HUES6 (cell line): ENCODE data around the gene TMF1.

Experiments used
- H3K27ac ChIP-seq: 2 replicates; pipeline ENCODE4 v1.7.0; 2013; ENCODE audit warnings: low read depth, mild to moderate bottlenecking, low read length, inconsistent platforms
- H3K27me3 ChIP-seq: 2 replicates; pipeline ENCODE4 v1.6.1; 2013; ENCODE audit warnings: low read length; ENCODE audit not compliant: control insufficient read depth, insufficient read depth
- H3K36me3 ChIP-seq: 2 replicates; pipeline ENCODE4 v1.6.1; 2013; ENCODE audit warnings: low read length; ENCODE audit not compliant: control insufficient read depth, insufficient read depth
- H3K4me1 ChIP-seq: 2 replicates; pipeline ENCODE4 v1.6.1; 2013; ENCODE audit warnings: low read length; ENCODE audit not compliant: control insufficient read depth, insufficient read depth
- H3K4me3 ChIP-seq: 2 replicates; pipeline ENCODE4 v1.5.1; 2013; ENCODE audit warnings: low read depth, low read length
- H3K9ac ChIP-seq: one replicate; pipeline ENCODE4 v1.6.1; 2013; ENCODE audit warnings: mild to moderate bottlenecking, low read length
- H3K9me3 ChIP-seq: 2 replicates; pipeline ENCODE4 v1.6.1; 2013; ENCODE audit warnings: low read depth, low read length; ENCODE audit not compliant: control insufficient read depth, insufficient read depth

TMF1 gene

GRCh38 chr3:69051756-69052471, at the start of gene TMF1:
Gene TMF1, minus strand, starts transcription at chr3:69052333. Its CDS starts 247 bp downstream, at chr3:69052086.
- H3K9me3 ChIP-seq = no peaks in the 10 kb centered on the region
- H3K4me3 ChIP-seq = peak within 1 kb of the TSS; percentile 87
- H3K4me1 ChIP-seq = peaks cover 6% of the 10 kb centered on the region; the same call in 1 of the 2 replicates
- peak within 1 kb of the TSS; percentile 55 for H3K27ac ChIP-seq
- no peaks in the 10 kb centered on the region for H3K27me3 ChIP-seq
- H3K36me3 ChIP-seq = peaks cover 41% of the 10 kb centered on the region
- peak within 1 kb of the TSS; percentile 88 for H3K9ac ChIP-seq

DNA sequence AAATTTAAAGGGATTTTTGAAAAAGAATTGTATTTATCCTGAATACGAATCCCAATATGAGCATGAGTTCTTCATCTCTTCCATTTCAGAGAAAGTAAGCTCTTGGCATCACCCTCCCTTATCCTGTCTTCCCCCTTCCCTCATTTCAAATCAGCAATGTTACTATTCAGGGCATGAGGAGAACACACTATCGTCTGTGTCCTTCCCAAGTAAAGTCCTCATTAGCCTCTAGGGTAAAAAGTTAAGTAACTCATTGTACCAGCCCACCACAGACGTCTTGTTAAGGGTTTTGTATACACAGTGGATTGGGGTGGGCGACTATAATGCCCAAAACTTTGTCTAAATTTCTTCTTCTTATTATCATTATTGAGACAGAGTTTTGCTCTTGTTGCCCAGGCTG, 47.4 kb upstream of the TMF1 start:
- H3K36me3 ChIP-seq = peaks cover 13% of the 10 kb centered on the region
- no peak overlapping the region for H3K27ac ChIP-seq
- no peak overlapping the region for H3K9ac ChIP-seq
- H3K4me3 ChIP-seq = no peak overlapping the region
- no peaks in the 10 kb centered on the region for H3K9me3 ChIP-seq
- no peaks in the 10 kb centered on the region for H3K27me3 ChIP-seq
- peaks cover 6% of the 10 kb centered on the region for H3K4me1 ChIP-seq

GRCh38 chr3:69097407-69098086, 45.4 kb upstream of the TMF1 start:
- Histone ChIP-seq H3K9ac (no peak overlapping the region), H3K4me3 (no peak overlapping the region), H3K27ac (no peak overlapping the region), H3K4me1 (peaks cover 15% of the 10 kb centered on the region), H3K27me3 (no peaks in the 10 kb centered on the region), H3K9me3 (no peaks in the 10 kb centered on the region), H3K36me3 (peaks cover 3% of the 10 kb centered on the region; the same call in 1 of the 2 replicates)

DNA sequence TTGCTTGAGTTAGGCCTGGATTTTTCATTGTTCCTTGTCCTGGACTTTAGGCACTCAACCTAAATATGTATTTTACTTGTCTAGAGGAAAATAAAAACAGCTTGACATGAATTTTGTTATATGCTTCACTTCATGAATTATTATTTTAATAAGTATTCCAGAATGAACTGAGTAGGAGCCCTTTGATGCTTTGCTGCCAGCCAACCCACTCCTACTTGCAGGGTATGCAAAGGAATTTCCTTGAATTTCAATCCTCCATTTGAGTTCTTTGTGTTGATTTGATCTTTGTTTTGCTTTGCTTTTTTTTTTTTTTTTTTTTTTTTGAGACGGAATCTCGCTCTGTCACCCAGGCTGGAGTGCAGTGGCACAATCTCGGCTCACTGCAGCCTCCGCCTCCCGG, 44.2 kb upstream of the TMF1 start:
- no peak overlapping the region for H3K9ac ChIP-seq
- H3K9me3 ChIP-seq = no peaks in the 10 kb centered on the region
- H3K4me3 ChIP-seq = no peak overlapping the region
- H3K27me3 ChIP-seq = no peaks in the 10 kb centered on the region
- H3K36me3 ChIP-seq = no peaks in the 10 kb centered on the region
- H3K4me1 ChIP-seq = peaks cover 23% of the 10 kb centered on the region
- no peak overlapping the region for H3K27ac ChIP-seq

- Histone ChIP-seq H3K9ac (no peak overlapping the region), H3K27me3 (no peaks in the 10 kb centered on the region), H3K9me3 (no peaks in the 10 kb centered on the region), H3K27ac (no peak overlapping the region), H3K4me1 (peaks cover 23% of the 10 kb centered on the region), H3K4me3 (no peak overlapping the region), H3K36me3 (no peaks in the 10 kb centered on the region)
Observed at GRCh38 chr3:69095636-69096035, 43.5 kb upstream of the TMF1 start.

- no peaks in the 10 kb centered on the region for H3K27me3 ChIP-seq
- no peak overlapping the region for H3K9ac ChIP-seq
- no peak overlapping the region for H3K27ac ChIP-seq
- peaks cover 27% of the 10 kb centered on the region for H3K4me1 ChIP-seq
- H3K9me3 ChIP-seq = no peaks in the 10 kb centered on the region
- H3K4me3 ChIP-seq = no peak overlapping the region
- no peaks in the 10 kb centered on the region for H3K36me3 ChIP-seq
Observed at GRCh38 chr3:69094467-69095205, 42.5 kb upstream of the TMF1 start.

DNA sequence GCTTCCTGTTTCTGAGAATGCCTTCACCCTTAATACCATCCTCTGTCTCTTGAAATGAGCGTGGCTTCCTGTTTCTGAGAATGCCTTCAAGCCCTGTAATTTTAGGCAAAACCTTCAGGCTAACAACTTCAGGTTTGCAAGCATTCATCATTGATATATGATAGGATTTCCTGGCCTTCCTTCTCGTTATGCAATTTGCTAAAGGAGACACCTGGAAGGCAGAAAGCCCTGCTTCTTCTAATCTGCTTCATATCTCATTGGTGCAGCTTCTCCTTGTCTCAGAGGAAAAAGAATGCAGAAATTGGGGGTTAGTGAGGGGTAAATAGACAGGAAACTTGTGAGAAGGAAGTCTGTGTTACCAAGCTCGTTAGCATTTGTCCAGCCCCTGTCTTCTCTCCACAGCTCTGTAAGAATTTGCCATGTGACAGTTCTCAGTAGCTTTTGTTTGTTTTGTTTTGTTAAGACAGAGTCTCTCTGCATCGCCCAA, 39.9 kb upstream of the TMF1 start:
- Histone ChIP-seq H3K27me3 (no peaks in the 10 kb centered on the region), H3K27ac (no peak overlapping the region), H3K4me1 (peaks cover 37% of the 10 kb centered on the region), H3K36me3 (no peaks in the 10 kb centered on the region), H3K9me3 (no peaks in the 10 kb centered on the region), H3K4me3 (no peak overlapping the region), H3K9ac (no peak overlapping the region)

DNA sequence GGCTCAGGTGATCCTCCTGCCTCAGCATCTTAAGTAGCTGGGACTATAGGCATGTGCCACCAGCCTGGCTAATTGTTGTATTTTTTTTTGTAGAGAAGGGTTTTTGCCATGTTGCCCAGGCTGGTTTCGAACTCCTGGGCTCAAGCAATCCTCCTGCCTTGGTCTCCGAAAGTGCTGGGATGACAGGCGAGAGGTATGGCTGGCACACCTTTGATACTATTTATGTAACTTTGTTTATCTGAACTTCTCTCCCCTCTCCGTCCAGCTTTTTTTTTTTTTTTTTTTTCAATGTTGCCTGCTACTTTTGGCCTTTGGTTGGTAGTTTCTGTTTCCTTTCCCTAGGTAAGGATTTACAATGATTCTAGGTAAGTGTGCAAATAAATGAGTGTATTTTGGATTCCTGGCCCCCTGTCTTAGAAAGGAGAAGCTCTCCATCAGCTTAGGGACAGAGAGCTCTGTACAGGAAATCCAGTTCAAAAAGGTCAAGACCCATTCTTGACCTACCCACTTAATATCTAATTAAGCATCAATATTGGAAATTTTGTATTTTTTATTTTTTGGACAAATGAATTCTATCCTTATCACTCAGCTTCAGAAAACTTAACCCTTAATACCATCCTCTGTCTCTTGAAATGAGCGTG, 39.4 kb upstream of the TMF1 start:
- H3K27me3 ChIP-seq = no peaks in the 10 kb centered on the region
- no peak overlapping the region for H3K4me3 ChIP-seq
- H3K9me3 ChIP-seq = no peaks in the 10 kb centered on the region
- no peak overlapping the region for H3K9ac ChIP-seq
- H3K4me1 ChIP-seq = peaks cover 37% of the 10 kb centered on the region
- H3K36me3 ChIP-seq = no peaks in the 10 kb centered on the region
- H3K27ac ChIP-seq = no peak overlapping the region

DNA sequence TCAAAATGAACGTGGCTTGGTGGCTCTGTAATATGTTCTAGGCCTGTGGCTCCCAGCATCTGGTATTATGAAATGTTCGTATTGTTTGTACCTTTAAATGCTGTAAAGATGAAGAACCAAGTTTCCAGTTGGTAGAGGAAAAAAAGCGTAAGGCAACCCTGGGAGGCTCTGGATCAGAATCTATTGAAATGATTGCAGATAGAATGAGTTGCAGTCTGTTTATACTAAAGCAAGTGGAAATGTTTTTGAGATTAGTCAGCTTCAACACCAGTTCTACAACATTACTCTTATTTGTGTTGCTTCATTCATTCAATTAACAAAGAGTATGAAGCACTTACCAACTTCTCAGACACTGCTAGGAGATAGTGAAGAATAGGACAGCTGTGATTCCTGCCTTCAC, 37.9 kb upstream of the TMF1 start:
- Histone ChIP-seq H3K4me3 (no peak overlapping the region), H3K9ac (no peak overlapping the region), H3K36me3 (no peaks in the 10 kb centered on the region), H3K27ac (no peak overlapping the region), H3K27me3 (no peaks in the 10 kb centered on the region), H3K9me3 (no peaks in the 10 kb centered on the region), H3K4me1 (peaks cover 40% of the 10 kb centered on the region)

- H3K9me3 ChIP-seq = no peaks in the 10 kb centered on the region
- no peak overlapping the region for H3K27ac ChIP-seq
- H3K4me3 ChIP-seq = no peak overlapping the region
- H3K36me3 ChIP-seq = no peaks in the 10 kb centered on the region
- H3K9ac ChIP-seq = no peak overlapping the region
- no peaks in the 10 kb centered on the region for H3K27me3 ChIP-seq
- peaks cover 42% of the 10 kb centered on the region for H3K4me1 ChIP-seq
Observed at GRCh38 chr3:69088063-69088462, 35.9 kb upstream of the TMF1 start.
